Measurements from ENCODE around the gene RRAS.
"Not testable (repeated sequence)": the region's sequence is repeated elsewhere in the genome, so short reads cannot be mapped to it uniquely, and the experiment has no call there.

RRAS gene

DNA sequence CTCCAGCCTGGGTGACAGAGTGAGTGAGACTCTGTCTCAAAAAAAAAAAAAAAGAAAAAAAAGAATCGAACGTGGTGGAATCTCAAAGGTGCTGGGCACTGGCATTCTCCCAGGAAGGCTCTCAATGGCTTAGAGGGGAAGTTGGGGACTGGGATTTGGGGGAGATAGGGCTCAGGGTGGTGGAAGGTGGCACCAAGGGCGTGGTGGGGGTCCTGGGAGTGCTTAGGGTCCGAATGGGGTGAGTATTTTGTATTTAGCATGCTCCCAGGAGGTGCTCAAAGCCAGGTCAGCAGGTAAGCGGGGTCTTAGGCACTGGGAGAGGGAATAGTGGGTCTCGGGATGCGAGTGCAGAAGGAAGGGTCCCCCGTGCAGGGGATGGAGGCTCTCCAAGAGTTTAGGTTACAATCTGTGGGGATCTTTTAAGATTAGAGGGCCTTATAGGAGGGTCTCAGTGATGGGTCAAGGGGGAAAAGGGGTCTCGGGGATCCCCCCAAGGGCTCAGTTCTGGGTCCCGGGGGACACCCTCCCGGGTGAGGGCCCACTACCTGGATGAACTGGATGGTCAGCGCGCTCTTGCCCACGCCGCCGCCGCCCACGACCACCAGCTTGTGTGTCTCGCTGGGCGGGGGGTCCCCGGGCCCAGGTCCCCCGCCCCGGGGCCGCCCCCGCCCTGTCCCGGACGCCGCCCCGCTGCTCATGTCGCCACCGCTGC, 386 bp downstream of the RRAS start:
- H3K4me3 ChIP-seq (ENCODE audit: low read depth, low read length) = peak overlapping the region; percentile 49
- no peaks in the 10 kb centered on the region for H3K9me3 ChIP-seq
- peaks cover 8% of the 10 kb centered on the region for H3K4me1 ChIP-seq
- no peaks in the 10 kb centered on the region for H3K27me3 ChIP-seq
- no peaks in the 10 kb centered on the region; the same call in 1 of the 2 replicates for H3K36me3 ChIP-seq
- no peak for DNase-seq
- TF ChIP-seq CTCF (IDR thresholded peaks at IDR 0.05; ENCODE audit: low read depth, low read length) = no peak

GRCh38 chr19:49637821-49638738, 1.9 kb downstream of the RRAS start:
- H3K4me3 ChIP-seq (ENCODE audit: low read depth, low read length) = no peak overlapping the region
- TF ChIP-seq CTCF (IDR thresholded peaks at IDR 0.05; ENCODE audit: low read depth, low read length) = no peak
- no peaks in the 10 kb centered on the region for H3K9me3 ChIP-seq
- H3K36me3 ChIP-seq = no peaks in the 10 kb centered on the region
- DNase-seq = peak; percentile 53
- H3K27me3 ChIP-seq = no peaks in the 10 kb centered on the region
- H3K4me1 ChIP-seq = peaks cover 8% of the 10 kb centered on the region

- no peaks in the 10 kb centered on the region for H3K27me3 ChIP-seq
- no peaks in the 10 kb centered on the region for H3K36me3 ChIP-seq
- no peak for DNase-seq
- no peak overlapping the region for H3K4me3 ChIP-seq (ENCODE audit: low read depth, low read length)
- H3K4me1 ChIP-seq = peaks cover 7% of the 10 kb centered on the region
- TF ChIP-seq CTCF (IDR thresholded peaks at IDR 0.05; ENCODE audit: low read depth, low read length) = no peak
- no peaks in the 10 kb centered on the region for H3K9me3 ChIP-seq
Observed at GRCh38 chr19:49636233-49636932, 3.6 kb downstream of the RRAS start.

- no peak for DNase-seq
- Histone ChIP-seq H3K36me3 (no peaks in the 10 kb centered on the region), H3K27me3 (no peaks in the 10 kb centered on the region), H3K9me3 (no peaks in the 10 kb centered on the region), H3K4me1 (peaks cover 4% of the 10 kb centered on the region; the same call in 1 of the 2 replicates), H3K4me3 (ENCODE audit: low read depth, low read length) (no peak overlapping the region)
- TF ChIP-seq CTCF (IDR thresholded peaks at IDR 0.05; ENCODE audit: low read depth, low read length) = no peak
Observed at GRCh38 chr19:49635530-49636232, 4.3 kb downstream of the RRAS start.

DNA sequence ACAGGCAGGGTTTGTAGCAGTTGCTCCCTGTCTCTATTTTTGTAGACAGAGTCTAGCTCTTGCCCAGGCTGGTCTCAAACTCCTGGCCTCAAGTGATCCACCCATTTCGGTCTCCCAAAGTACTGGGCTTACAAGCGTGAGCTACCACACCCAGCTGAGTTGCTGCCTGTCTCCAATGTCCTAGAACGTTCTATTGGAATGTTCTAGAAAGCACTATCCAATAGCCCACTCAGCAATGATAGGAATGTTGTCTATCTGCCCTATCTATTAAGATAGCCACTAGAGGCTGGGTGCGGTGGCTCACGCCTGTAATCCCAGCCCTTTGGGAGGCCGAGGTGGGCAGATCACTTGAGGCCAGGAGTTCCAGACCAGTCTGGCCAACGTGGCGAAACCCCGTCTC, 6.7 kb downstream of the RRAS start:
- not testable (repeated sequence) for H3K4me1 ChIP-seq; H3K36me3 ChIP-seq; H3K9me3 ChIP-seq; DNase-seq; H3K27me3 ChIP-seq; H3K4me3 ChIP-seq (ENCODE audit: low read depth, low read length)

DNA sequence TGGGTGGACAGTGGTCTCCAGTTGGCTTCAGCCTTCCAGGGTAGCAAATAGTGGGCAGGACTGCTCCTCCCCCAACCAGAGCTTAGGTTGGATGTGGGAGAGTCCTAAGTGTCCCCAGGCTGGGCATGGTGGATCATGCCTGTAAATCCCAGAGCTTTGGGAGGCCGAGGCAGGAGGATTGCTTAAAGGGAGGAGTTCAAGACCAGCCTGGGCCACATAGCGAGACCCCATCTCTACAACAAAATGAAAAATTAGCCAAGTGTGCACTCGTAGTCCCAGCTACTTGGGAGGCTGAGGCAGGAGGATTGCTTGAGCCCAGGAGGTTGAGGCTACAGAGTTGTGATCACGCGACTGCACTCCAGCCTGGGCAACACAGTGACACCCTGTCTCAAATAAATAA, 7.4 kb downstream of the RRAS start:
- no peaks in the 10 kb centered on the region for H3K36me3 ChIP-seq
- no peaks in the 10 kb centered on the region for H3K9me3 ChIP-seq
- TF ChIP-seq CTCF (IDR thresholded peaks at IDR 0.05; ENCODE audit: low read depth, low read length) = no peak
- H3K4me3 ChIP-seq (ENCODE audit: low read depth, low read length) = no peak overlapping the region
- no peak for DNase-seq
- H3K4me1 ChIP-seq = 0 out of 2 replicates have a peak, but pooled peaks cover 4% of the 10 kb centered on the region
- no peaks in the 10 kb centered on the region for H3K27me3 ChIP-seq
